ENCODE data around the gene LRG1. TPM values are rescaled to one million over a fixed set of nuclear protein-coding genes. Genes with fewer than 3 reads are reported as not detected.

LRG1 gene
- total and polyA plus RNA-seq, 9 of the 15 experiments (the other 6 are each of a cell fraction or from before 2014, with no cell fraction given), result 1.5 to 11.9 (median 8.7) TPM

DNA sequence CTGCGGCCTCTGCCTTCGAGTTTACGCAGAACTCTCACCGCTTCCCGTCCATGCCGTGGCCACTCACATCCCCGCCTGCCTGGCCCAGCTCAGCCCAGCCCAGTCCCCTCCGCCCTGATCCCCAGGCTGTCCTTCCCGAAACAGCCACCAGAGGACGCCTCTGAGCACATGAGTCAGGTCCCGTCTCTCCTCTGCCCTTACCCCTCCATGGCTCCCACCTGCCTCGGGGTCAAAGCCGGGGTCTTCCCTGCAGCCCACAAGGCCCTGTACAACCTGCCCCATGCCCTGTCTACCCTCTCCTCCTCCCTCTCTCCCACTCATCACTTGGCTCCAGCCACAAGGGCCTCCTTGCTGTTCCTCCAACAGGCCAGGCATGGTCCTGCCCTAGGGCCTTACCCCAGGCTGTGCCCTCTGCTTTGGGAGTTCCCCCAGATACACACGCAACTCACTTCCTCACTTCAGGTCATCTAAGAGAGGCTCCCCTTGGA is 27.8 kb upstream of the LRG1 start (continued):
- TF ChIP-seq, protein P1, sequence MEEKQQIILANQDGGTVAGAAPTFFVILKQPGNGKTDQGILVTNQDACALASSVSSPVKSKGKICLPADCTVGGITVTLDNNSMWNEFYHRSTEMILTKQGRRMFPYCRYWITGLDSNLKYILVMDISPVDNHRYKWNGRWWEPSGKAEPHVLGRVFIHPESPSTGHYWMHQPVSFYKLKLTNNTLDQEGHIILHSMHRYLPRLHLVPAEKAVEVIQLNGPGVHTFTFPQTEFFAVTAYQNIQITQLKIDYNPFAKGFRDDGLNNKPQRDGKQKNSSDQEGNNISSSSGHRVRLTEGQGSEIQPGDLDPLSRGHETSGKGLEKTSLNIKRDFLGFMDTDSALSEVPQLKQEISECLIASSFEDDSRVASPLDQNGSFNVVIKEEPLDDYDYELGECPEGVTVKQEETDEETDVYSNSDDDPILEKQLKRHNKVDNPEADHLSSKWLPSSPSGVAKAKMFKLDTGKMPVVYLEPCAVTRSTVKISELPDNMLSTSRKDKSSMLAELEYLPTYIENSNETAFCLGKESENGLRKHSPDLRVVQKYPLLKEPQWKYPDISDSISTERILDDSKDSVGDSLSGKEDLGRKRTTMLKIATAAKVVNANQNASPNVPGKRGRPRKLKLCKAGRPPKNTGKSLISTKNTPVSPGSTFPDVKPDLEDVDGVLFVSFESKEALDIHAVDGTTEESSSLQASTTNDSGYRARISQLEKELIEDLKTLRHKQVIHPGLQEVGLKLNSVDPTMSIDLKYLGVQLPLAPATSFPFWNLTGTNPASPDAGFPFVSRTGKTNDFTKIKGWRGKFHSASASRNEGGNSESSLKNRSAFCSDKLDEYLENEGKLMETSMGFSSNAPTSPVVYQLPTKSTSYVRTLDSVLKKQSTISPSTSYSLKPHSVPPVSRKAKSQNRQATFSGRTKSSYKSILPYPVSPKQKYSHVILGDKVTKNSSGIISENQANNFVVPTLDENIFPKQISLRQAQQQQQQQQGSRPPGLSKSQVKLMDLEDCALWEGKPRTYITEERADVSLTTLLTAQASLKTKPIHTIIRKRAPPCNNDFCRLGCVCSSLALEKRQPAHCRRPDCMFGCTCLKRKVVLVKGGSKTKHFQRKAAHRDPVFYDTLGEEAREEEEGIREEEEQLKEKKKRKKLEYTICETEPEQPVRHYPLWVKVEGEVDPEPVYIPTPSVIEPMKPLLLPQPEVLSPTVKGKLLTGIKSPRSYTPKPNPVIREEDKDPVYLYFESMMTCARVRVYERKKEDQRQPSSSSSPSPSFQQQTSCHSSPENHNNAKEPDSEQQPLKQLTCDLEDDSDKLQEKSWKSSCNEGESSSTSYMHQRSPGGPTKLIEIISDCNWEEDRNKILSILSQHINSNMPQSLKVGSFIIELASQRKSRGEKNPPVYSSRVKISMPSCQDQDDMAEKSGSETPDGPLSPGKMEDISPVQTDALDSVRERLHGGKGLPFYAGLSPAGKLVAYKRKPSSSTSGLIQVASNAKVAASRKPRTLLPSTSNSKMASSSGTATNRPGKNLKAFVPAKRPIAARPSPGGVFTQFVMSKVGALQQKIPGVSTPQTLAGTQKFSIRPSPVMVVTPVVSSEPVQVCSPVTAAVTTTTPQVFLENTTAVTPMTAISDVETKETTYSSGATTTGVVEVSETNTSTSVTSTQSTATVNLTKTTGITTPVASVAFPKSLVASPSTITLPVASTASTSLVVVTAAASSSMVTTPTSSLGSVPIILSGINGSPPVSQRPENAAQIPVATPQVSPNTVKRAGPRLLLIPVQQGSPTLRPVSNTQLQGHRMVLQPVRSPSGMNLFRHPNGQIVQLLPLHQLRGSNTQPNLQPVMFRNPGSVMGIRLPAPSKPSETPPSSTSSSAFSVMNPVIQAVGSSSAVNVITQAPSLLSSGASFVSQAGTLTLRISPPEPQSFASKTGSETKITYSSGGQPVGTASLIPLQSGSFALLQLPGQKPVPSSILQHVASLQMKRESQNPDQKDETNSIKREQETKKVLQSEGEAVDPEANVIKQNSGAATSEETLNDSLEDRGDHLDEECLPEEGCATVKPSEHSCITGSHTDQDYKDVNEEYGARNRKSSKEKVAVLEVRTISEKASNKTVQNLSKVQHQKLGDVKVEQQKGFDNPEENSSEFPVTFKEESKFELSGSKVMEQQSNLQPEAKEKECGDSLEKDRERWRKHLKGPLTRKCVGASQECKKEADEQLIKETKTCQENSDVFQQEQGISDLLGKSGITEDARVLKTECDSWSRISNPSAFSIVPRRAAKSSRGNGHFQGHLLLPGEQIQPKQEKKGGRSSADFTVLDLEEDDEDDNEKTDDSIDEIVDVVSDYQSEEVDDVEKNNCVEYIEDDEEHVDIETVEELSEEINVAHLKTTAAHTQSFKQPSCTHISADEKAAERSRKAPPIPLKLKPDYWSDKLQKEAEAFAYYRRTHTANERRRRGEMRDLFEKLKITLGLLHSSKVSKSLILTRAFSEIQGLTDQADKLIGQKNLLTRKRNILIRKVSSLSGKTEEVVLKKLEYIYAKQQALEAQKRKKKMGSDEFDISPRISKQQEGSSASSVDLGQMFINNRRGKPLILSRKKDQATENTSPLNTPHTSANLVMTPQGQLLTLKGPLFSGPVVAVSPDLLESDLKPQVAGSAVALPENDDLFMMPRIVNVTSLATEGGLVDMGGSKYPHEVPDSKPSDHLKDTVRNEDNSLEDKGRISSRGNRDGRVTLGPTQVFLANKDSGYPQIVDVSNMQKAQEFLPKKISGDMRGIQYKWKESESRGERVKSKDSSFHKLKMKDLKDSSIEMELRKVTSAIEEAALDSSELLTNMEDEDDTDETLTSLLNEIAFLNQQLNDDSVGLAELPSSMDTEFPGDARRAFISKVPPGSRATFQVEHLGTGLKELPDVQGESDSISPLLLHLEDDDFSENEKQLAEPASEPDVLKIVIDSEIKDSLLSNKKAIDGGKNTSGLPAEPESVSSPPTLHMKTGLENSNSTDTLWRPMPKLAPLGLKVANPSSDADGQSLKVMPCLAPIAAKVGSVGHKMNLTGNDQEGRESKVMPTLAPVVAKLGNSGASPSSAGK (IDR thresholded peaks at IDR 0.05), result no peak
- peak; percentile 54; the same call in 1 of the 2 replicates for TF ChIP-seq CC2D1A (IDR thresholded peaks at IDR 0.05)
- TF ChIP-seq ZNF551 (CRISPR knock-in tag; IDR thresholded peaks at IDR 0.05), result no peak
- peak in 1 of 2 experiments; percentile 68; a peak in 1 of 4 replicates for TF ChIP-seq MAZ (CRISPR knock-in tag; conservative IDR thresholded peaks at IDR 0.05 in 1 of 2, IDR thresholded peaks at IDR 0.05 in 1 of 2)
- peak; percentile 40; the same call in 1 of the 2 replicates for TF ChIP-seq BHLHE40 (IDR thresholded peaks at IDR 0.05; ENCODE audit: low read length)
- no peak for TF ChIP-seq ZNF140 (CRISPR knock-in tag; IDR thresholded peaks at IDR 0.05)
- TF ChIP-seq, protein P2, sequence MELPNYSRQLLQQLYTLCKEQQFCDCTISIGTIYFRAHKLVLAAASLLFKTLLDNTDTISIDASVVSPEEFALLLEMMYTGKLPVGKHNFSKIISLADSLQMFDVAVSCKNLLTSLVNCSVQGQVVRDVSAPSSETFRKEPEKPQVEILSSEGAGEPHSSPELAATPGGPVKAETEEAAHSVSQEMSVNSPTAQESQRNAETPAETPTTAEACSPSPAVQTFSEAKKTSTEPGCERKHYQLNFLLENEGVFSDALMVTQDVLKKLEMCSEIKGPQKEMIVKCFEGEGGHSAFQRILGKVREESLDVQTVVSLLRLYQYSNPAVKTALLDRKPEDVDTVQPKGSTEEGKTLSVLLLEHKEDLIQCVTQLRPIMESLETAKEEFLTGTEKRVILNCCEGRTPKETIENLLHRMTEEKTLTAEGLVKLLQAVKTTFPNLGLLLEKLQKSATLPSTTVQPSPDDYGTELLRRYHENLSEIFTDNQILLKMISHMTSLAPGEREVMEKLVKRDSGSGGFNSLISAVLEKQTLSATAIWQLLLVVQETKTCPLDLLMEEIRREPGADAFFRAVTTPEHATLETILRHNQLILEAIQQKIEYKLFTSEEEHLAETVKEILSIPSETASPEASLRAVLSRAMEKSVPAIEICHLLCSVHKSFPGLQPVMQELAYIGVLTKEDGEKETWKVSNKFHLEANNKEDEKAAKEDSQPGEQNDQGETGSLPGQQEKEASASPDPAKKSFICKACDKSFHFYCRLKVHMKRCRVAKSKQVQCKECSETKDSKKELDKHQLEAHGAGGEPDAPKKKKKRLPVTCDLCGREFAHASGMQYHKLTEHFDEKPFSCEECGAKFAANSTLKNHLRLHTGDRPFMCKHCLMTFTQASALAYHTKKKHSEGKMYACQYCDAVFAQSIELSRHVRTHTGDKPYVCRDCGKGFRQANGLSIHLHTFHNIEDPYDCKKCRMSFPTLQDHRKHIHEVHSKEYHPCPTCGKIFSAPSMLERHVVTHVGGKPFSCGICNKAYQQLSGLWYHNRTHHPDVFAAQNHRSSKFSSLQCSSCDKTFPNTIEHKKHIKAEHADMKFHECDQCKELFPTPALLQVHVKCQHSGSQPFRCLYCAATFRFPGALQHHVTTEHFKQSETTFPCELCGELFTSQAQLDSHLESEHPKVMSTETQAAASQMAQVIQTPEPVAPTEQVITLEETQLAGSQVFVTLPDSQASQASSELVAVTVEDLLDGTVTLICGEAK (IDR thresholded peaks at IDR 0.05), result no peak
- TF ChIP-seq, protein P2 (CRISPR knock-in tag; IDR thresholded peaks at IDR 0.05), result no peak
